Dendritic cell treated with granulocyte-macrophage colony-stimulating factor and Interleukin-4, amounts not matched to agents 40 ng/mL and 50 ng/mL, for 4 days (primary cell): ENCODE results near the gene CCDC144A.
"Not testable (repeated sequence)": the region's sequence is repeated elsewhere in the genome, so short reads cannot be mapped to it uniquely, and the experiment has no call there.

Experiments
- H3K27ac Mint-ChIP-seq: one replicate; pipeline ENCODE4 v1.8.0; 2022; ENCODE audit warnings: mild to moderate bottlenecking, mixed read lengths
- H3K27me3 Mint-ChIP-seq: one replicate; pipeline ENCODE4 v1.8.0; 2022; ENCODE audit warnings: mild to moderate bottlenecking, mixed read lengths
- H3K36me3 Mint-ChIP-seq: one replicate; pipeline ENCODE4 v1.8.0; 2022; ENCODE audit warnings: low read depth, mixed read lengths
- H3K4me1 Mint-ChIP-seq: one replicate; pipeline ENCODE4 v1.8.0; 2022; ENCODE audit warnings: low read depth, mixed read lengths
- H3K4me3 Mint-ChIP-seq: one replicate; pipeline ENCODE4 v1.8.0; 2022; ENCODE audit warnings: mild to moderate bottlenecking, moderate library complexity, mixed read lengths
- H3K9me3 Mint-ChIP-seq: one replicate; pipeline ENCODE4 v1.8.0; 2022; ENCODE audit warnings: mixed read lengths
- intact Hi-C: fragments of 100-400 bp; cut with micrococcal nuclease; formaldehyde crosslinking; loops from one replicate; pipeline ENCODE4 v1.15.0; 2022

Gene CCDC144A

GRCh38 chr17:16689731-16690281, at the start of gene CCDC144A:
Gene CCDC144A, plus strand, starts transcription at chr17:16690241. Its CDS starts 160 bp downstream, at chr17:16690401.
- H3K36me3 Mint-ChIP-seq, H3K4me1 Mint-ChIP-seq, H3K4me3 Mint-ChIP-seq, intact Hi-C loops, H3K27ac Mint-ChIP-seq, H3K27me3 Mint-ChIP-seq, H3K9me3 Mint-ChIP-seq: not testable (repeated sequence)

- H3K4me1 Mint-ChIP-seq: peaks cover 16% of the 10 kb centered on the region
- H3K4me3 Mint-ChIP-seq: no peak overlapping the region
- H3K36me3 Mint-ChIP-seq: peaks cover 53% of the 10 kb centered on the region
- peaks cover 11% of the 10 kb centered on the region for H3K9me3 Mint-ChIP-seq
- no peak overlapping the region for H3K27ac Mint-ChIP-seq
- H3K27me3 Mint-ChIP-seq: peaks cover 3% of the 10 kb centered on the region
- intact Hi-C loops: no loop called here
These were observed 40.5 kb upstream of the CCDC144A start for GRCh38 chr17:16649585-16649984.

GRCh38 chr17:16652252-16652651, 37.8 kb upstream of the CCDC144A start:
- peaks cover 16% of the 10 kb centered on the region for H3K4me1 Mint-ChIP-seq
- peaks cover 6% of the 10 kb centered on the region for H3K27me3 Mint-ChIP-seq
- peaks cover 40% of the 10 kb centered on the region for H3K36me3 Mint-ChIP-seq
- no peak overlapping the region for H3K4me3 Mint-ChIP-seq
- no peak overlapping the region for H3K27ac Mint-ChIP-seq
- intact Hi-C loops: loop anchor here (10.0 kb wide), 1 partner anchor 67 kb away; no protein-coding TSS in a partner anchor
- H3K9me3 Mint-ChIP-seq: peaks cover 14% of the 10 kb centered on the region

- Mint-ChIP-seq H3K27ac (peak overlapping the region; percentile 83), H3K9me3 (peaks cover 21% of the 10 kb centered on the region), H3K4me1 (peaks cover 16% of the 10 kb centered on the region), H3K27me3 (peaks cover 6% of the 10 kb centered on the region), H3K36me3 (peaks cover 36% of the 10 kb centered on the region), H3K4me3 (peak overlapping the region; percentile 96)
- intact Hi-C loops: loop anchor here (10.0 kb wide), 1 partner anchor 68 kb away; no protein-coding TSS in a partner anchor
These were observed 37.1 kb upstream of the CCDC144A start for GRCh38 chr17:16652847-16653366.

GRCh38 chr17:16653367-16654041, 36.5 kb upstream of the CCDC144A start, which contains the start of gene ZNF624:
Gene ZNF624, minus strand, starts transcription at chr17:16653850.
- H3K36me3 Mint-ChIP-seq: peaks cover 30% of the 10 kb centered on the region
- H3K27ac Mint-ChIP-seq: peak within 1 kb of the TSS; percentile 83
- H3K4me3 Mint-ChIP-seq: peak within 1 kb of the TSS; percentile 96
- peaks cover 16% of the 10 kb centered on the region for H3K4me1 Mint-ChIP-seq
- peaks cover 20% of the 10 kb centered on the region for H3K9me3 Mint-ChIP-seq
- H3K27me3 Mint-ChIP-seq: peaks cover 10% of the 10 kb centered on the region
- intact Hi-C loops: loop anchor here (10.0 kb wide), 1 partner anchor 69 kb away; no protein-coding TSS in a partner anchor

GRCh38 chr17:16661217-16661616, 28.8 kb upstream of the CCDC144A start:
- H3K36me3 Mint-ChIP-seq: no peaks in the 10 kb centered on the region
- no peak overlapping the region for H3K4me3 Mint-ChIP-seq
- peaks cover 49% of the 10 kb centered on the region for H3K27me3 Mint-ChIP-seq
- intact Hi-C loops: no loop called here
- no peak overlapping the region for H3K27ac Mint-ChIP-seq
- peaks cover 12% of the 10 kb centered on the region for H3K9me3 Mint-ChIP-seq
- H3K4me1 Mint-ChIP-seq: no peaks in the 10 kb centered on the region

- Mint-ChIP-seq H3K4me3 (no peak overlapping the region), H3K27ac (no peak overlapping the region), H3K36me3 (no peaks in the 10 kb centered on the region), H3K9me3 (peaks cover 2% of the 10 kb centered on the region), H3K4me1 (peaks cover 5% of the 10 kb centered on the region), H3K27me3 (peaks cover 65% of the 10 kb centered on the region)
- intact Hi-C loops: no loop called here
These were observed 27.1 kb upstream of the CCDC144A start for GRCh38 chr17:16662936-16663335.

GRCh38 chr17:16666553-16666906, 23.5 kb upstream of the CCDC144A start:
- H3K4me1 Mint-ChIP-seq, H3K36me3 Mint-ChIP-seq: not testable (repeated sequence)
- H3K27me3 Mint-ChIP-seq: peaks cover 66% of the 10 kb centered on the region

GRCh38 chr17:16666907-16667636, 23.0 kb upstream of the CCDC144A start:
- H3K9me3 Mint-ChIP-seq, H3K36me3 Mint-ChIP-seq, H3K4me1 Mint-ChIP-seq, intact Hi-C loops, H3K27ac Mint-ChIP-seq: not testable (repeated sequence)
- Mint-ChIP-seq H3K27me3 (peaks cover 66% of the 10 kb centered on the region), H3K4me3 (peak overlapping the region; percentile 39)

More at GRCh38 chr17:16666553-16666906, 23.5 kb upstream of the CCDC144A start:
- H3K4me3 Mint-ChIP-seq, H3K9me3 Mint-ChIP-seq, H3K27ac Mint-ChIP-seq, intact Hi-C loops: not testable (repeated sequence)

GRCh38 chr17:16676676-16677268, 13.3 kb upstream of the CCDC144A start:
- H3K4me3 Mint-ChIP-seq: no peak overlapping the region
- H3K36me3 Mint-ChIP-seq: no peaks in the 10 kb centered on the region
- intact Hi-C loops: no loop called here
- H3K9me3 Mint-ChIP-seq: no peaks in the 10 kb centered on the region
- H3K4me1 Mint-ChIP-seq: no peaks in the 10 kb centered on the region
- peaks cover 14% of the 10 kb centered on the region for H3K27me3 Mint-ChIP-seq
- no peak overlapping the region for H3K27ac Mint-ChIP-seq

GRCh38 chr17:16683290-16684138, 6.5 kb upstream of the CCDC144A start:
- H3K9me3 Mint-ChIP-seq, intact Hi-C loops, H3K4me3 Mint-ChIP-seq, H3K27ac Mint-ChIP-seq, H3K36me3 Mint-ChIP-seq, H3K4me1 Mint-ChIP-seq: not testable (repeated sequence)
- peaks cover 35% of the 10 kb centered on the region for H3K27me3 Mint-ChIP-seq

- H3K36me3 Mint-ChIP-seq, H3K4me3 Mint-ChIP-seq, H3K4me1 Mint-ChIP-seq, intact Hi-C loops, H3K27ac Mint-ChIP-seq, H3K9me3 Mint-ChIP-seq: not testable (repeated sequence)
- H3K27me3 Mint-ChIP-seq: peaks cover 34% of the 10 kb centered on the region
These were observed 4.0 kb upstream of the CCDC144A start for GRCh38 chr17:16686019-16686418.

GRCh38 chr17:16687151-16687550, 2.9 kb upstream of the CCDC144A start:
- intact Hi-C loops, H3K4me3 Mint-ChIP-seq, H3K36me3 Mint-ChIP-seq, H3K27ac Mint-ChIP-seq, H3K4me1 Mint-ChIP-seq, H3K9me3 Mint-ChIP-seq: not testable (repeated sequence)
- H3K27me3 Mint-ChIP-seq: peaks cover 28% of the 10 kb centered on the region
